ENCODE results near the gene STRIT1.
"Not testable (repeated sequence)": the region's sequence is repeated elsewhere in the genome, so short reads cannot be mapped to it uniquely, and the experiment has no call there.

Gene STRIT1

GRCh38 chr3:155262855-155263254, 30.6 kb downstream of the STRIT1 start:
- not testable (repeated sequence) for DNase-seq

DNA sequence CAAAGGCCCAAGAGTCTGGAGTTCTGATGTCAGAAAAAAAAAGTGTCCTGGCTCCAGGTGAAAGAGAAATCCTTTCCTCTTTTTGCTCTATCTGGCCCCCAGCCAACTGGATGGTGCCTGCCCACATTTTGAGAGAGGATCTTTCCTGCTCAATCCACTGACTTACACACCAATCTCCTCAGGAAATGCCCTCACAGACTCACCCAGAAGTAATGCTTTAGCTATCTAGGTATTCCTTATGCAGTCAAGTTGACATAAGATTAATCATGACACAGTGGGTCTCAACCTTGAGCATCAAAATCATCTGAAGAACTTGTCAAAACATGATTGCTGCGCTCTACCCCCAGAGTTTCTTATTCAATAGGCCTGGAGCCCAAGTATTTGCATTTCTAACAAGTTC, 31.2 kb downstream of the STRIT1 start:
- DNase-seq = no peak

DNA sequence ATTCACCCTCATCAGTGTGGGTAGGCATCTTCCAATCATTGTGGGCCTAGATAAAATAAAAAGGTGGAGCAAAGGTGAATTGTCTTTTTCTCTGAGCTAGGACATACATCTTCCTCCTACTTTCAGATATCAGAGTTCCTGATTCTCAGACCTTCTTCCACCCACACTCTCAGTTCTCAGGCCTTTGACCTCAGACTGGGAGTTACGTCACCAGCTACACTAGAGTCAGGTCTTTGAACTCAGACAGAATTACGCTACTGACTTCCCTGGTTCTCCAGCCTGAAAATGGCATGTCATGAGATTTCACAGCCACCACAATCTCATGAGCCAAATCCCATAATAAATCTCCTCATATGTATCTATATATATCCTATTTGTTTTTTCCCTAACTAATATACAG, 39.0 kb downstream of the STRIT1 start:
- no peak for DNase-seq

DNA sequence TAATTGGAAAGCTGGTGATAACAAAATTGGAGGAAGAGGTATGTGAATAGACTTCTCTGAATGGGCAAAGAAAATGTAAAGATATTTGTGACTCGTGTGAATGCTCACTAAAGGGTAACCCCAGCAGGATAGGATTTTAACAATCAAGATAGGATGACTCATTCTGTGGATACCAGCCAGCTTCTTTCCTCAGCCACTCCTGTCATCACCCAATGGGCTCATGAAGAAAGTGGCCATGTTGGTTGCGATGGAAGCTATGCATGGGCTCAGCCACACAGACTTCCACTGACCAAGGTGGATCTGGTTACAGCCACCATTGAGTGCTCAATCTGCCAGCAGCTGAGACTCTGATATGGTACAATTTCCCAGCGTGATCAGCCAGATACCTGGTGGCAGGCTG, 40.9 kb downstream of the STRIT1 start:
- no peak for DNase-seq

- no peak for DNase-seq
Measured at GRCh38 chr3:155252021-155252420, 41.5 kb downstream of the STRIT1 start.

- DNase-seq = no peak
Measured at GRCh38 chr3:155248531-155249187, 44.8 kb downstream of the STRIT1 start.

GRCh38 chr3:155244699-155245098, 48.8 kb downstream of the STRIT1 start:
- DNase-seq = no peak

DNA sequence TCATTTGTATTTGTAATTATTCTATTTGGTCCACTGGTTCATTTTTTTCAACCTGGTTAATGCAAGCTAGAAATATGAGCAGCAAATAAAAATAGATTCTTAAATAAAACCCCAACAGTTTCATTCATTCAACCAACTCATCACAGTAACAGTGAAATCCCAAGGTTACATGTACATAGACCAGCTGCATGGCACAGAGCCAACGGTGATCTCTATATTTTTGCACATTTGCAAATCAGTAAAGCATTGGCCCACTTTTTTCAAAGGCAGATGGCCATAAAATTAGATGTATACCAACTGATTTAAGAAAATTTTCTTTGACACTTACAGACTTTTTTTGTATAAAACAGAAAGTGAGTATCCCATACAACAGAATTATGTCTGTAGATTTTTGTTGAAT, 49.3 kb downstream of the STRIT1 start:
- no peak for DNase-seq

DNA sequence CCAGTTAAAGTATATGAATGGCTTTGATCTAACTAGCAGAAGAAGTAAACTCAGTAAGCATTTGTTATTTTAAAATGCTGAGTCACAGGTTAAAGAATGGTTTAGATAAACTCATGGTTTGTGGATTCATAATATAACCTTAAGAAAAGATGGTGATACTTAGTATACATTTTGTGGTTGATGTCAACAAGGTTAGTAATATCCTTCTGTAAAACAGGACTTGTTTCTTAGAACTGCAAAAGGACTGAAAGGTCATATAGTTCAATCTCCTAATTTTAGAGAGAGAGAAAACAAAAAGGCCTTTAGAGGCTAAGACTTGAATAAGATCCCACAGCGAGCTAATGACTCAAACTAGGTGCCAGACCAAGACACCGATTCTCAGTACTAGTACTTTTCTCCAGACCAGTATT, 50.0 kb downstream of the STRIT1 start:
- no peak for DNase-seq

GRCh38 chr3:155242342-155242741, 51.1 kb downstream of the STRIT1 start:
- no peak for DNase-seq

DNA sequence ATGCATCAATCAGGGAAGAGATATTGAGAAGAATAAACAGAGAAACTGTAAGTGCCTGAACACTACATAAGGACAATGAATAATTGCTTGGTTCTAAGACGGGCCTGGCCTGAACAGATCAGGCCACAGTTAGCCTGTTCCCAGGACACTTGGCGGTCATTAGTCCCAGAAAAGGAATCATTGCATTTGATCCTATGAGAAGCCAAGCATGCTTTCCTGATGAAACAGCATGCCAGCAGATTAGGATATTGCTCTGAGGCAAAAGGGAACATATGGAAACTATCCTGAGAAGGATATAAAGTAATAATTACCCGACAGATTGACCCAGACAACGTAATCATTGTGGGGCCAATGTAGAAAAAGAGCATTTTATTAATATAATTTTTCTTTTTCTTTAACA, 51.9 kb downstream of the STRIT1 start:
- DNase-seq = peak; percentile 22

Measured in eye (tissue), 1 donor.